ENCODE data around the gene ZNF785.
"Not testable (repeated sequence)": the region's sequence is repeated elsewhere in the genome, so short reads cannot be mapped to it uniquely, and the experiment has no call there.

DNA sequence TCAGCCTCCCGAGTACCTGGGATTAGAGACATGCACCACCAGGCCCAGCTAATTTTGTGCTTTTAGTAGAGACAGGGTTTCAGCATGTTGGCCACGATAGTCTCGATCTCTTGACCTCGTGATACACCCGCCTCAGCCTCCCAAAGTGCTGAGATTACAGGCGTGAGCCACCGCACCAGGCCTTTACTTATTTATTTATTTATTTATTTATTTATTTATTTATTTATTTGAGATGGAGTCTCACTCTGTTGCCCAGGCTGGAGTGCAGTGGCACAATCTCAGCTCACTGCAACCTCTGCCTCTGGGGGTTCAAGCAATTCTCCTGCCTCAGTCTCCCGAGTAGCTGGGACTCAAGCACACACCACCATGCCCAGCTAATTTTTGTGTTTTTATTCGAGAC lies 5.4 kb upstream of the ZNF785 start:
- TF ChIP-seq, protein P1, sequence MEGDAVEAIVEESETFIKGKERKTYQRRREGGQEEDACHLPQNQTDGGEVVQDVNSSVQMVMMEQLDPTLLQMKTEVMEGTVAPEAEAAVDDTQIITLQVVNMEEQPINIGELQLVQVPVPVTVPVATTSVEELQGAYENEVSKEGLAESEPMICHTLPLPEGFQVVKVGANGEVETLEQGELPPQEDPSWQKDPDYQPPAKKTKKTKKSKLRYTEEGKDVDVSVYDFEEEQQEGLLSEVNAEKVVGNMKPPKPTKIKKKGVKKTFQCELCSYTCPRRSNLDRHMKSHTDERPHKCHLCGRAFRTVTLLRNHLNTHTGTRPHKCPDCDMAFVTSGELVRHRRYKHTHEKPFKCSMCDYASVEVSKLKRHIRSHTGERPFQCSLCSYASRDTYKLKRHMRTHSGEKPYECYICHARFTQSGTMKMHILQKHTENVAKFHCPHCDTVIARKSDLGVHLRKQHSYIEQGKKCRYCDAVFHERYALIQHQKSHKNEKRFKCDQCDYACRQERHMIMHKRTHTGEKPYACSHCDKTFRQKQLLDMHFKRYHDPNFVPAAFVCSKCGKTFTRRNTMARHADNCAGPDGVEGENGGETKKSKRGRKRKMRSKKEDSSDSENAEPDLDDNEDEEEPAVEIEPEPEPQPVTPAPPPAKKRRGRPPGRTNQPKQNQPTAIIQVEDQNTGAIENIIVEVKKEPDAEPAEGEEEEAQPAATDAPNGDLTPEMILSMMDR (IDR thresholded peaks at IDR 0.05 in 4 of 5, conservative IDR thresholded peaks at IDR 0.05 in 1 of 5): not testable (repeated sequence)
- TF ChIP-seq POLR2A (IDR thresholded peaks at IDR 0.05): not testable (repeated sequence)
